ENCODE results near the gene MFAP3.
A peak's percentile ranks its signal among the peaks of the same experiment; 100 is the strongest.
"Not testable (repeated sequence)": the region's sequence is repeated elsewhere in the genome, so short reads cannot be mapped to it uniquely, and the experiment has no call there.

The MFAP3 gene

DNA sequence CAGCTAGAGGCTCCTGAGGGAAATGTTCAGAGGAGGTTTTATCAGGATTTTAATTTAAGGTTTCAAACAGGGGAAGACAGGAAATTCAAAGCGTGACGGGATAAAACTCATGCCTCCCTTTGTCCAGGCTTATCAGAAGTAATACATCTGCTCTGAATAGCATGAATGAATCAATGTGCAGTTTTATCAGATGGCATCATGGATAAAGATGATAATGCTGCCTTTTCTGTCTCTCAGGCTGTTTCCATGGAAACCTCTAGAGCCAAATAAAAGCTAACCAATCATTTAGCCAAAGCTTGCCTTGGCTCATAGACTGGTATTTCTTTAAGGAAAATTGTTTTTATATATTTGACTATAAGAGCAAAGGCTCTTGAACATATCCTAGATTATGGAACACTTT lies 16.4 kb downstream of the MFAP3 start:
- no peak for DNase-seq

DNA sequence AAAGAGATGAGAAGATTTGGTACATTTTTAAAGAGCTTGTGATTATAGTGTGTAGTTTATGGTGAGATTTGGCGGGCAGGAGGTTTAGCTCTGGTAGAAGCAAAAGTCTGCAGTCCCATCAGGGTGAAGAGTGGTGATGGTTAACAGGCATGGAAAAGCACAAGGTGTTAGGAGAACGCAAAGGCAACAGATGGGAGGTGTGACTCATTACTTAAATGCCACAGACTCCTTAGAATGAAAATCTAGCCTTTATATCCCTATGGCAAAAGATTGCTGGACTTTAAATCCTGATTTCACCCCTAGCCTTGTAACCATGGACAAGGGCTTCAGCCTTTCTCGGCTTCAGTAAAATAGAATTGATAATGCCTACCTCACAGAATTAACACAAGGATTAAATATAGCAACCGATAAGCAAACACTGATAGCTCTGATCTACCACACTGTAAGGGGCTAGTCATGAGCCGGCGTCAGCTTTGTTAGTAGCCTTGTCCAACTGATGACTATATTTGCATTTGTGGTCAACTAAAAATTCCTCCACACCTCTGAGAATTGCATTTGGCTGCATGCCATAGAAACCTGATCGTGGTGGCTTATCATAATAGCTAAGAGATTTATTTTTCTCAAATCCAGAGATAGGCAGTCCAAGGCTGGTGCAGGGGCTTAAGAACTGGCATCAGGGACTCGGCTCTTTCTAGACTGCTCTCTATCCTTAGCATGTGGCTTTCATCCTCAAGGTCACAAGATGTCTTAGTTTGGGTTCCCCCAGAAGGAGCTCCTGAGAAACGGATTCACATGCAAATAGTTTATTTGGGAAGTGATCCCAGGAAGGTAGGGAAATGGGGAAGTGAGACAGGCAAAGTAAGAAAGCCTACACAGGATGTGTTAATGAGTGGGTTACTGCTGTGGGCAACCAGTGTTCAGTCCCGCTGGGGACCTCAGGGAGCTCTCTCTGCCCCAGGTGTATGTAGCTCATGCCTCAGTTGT lies 19.6 kb downstream of the MFAP3 start:
- no peak for DNase-seq

DNA sequence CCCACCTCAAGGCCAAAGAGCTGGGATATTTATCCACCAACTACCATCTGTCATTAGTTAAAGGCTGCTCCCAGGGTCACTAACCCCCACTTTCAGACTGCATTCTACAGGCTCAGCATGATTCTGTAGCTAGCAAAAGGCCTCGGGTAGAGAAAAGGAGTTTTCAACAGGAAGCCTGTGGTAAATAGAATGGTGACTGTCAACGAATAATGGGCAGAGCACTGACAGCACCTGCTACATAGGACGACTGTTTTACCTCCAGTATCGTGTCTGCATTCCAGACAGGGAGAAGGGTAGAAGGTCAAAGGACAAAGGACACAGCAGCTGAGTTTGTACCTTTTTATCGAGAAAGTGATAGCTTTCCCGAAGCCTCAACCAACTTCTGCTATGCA lies 20.3 kb downstream of the MFAP3 start:
- DNase-seq = no peak

DNA sequence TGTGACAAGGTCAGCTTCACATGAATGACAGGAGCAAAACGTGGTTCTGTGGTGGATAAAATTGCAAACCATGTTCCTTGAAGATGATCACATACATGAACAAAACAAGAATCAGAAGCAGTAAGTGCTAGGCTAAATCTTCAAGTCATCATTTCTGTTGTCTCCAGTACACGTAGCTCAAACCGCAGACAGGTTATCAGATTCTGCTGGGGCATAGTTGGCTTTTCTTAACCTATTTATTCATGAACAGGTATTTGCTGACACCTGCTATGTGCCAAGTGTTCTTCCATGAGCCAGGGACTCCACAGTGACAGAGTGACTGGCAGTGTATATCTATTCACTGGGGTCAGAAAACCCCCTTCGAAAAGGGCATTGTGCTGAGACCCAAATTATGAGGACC lies 20.8 kb downstream of the MFAP3 start:
- no peak for DNase-seq

DNA sequence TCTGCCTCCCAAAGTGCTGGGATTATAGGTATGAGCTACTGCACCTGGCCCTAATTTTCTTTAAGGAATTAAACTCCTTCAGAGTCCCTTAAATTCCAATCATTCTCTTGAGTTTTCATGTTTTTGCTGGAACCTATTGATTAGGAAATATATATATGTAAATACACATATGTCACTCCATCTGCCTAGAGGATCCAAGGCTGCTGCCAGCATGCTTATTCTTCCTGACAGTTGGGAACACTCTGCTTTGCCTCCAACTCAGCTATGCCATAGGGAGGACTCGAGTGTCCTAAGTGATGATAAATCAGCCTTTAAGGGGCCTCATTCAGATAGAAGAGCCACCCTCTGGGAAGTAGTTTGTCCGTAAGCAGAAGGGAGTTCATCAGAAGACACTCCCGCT lies 21.8 kb downstream of the MFAP3 start:
- no peak for DNase-seq

DNA sequence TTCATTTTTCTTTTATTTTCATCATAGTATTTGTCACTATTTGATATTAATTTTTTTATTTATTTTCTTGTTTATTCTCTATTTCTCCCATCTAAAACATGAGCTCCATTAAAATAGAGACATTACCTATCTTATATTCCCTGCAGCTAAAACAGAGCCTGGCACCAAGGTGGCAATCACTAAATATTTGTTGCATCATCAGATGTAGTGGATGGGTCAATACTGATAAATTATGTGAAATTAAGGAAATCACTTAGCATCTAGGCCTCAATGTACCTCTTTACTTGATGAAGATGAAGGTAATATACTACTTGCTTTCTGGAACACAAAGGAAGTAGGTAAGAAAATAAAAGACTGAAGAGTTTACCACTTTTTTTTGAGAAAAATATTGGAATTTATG lies 24.6 kb downstream of the MFAP3 start:
- no peak for DNase-seq

DNA sequence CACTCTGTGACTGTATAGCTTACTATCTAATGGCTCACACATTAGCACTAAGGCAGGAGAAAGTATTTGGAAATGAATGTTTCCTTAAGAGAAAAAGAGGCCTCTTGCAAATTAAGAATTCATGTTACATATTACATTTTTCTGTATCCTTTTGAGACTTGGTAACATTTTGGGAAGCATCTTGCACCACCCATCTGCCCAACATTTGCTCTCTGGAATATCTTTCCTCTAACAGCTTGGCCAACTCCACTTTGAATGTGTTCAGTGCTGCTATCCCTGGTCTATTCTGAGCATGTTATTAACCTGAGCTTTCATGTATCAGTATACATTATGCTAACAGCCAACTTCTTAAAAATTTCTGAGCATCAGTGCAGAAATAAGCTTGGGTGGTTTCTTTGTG lies 27.2 kb downstream of the MFAP3 start:
- no peak for DNase-seq

DNA sequence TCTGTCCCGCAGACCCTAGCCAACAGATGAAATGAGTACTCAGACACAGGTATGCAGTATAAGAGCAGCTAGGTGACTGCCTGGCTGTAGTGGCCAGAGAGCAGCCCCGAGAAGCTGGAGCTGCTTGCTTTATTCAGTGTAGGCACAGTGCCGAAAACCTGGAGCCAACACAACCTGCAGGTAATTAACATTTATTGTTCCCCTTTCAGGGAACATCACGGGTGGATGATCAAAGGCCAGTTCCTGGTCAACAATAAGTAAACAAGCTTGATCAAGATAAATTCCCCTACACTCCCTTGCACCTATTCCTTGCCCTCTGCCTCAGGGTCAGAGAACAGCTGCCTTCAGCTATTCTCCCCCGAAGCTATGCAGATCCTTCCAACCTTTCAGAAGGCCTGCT lies 31.1 kb downstream of the MFAP3 start:
- DNase-seq = not testable (repeated sequence)

DNA sequence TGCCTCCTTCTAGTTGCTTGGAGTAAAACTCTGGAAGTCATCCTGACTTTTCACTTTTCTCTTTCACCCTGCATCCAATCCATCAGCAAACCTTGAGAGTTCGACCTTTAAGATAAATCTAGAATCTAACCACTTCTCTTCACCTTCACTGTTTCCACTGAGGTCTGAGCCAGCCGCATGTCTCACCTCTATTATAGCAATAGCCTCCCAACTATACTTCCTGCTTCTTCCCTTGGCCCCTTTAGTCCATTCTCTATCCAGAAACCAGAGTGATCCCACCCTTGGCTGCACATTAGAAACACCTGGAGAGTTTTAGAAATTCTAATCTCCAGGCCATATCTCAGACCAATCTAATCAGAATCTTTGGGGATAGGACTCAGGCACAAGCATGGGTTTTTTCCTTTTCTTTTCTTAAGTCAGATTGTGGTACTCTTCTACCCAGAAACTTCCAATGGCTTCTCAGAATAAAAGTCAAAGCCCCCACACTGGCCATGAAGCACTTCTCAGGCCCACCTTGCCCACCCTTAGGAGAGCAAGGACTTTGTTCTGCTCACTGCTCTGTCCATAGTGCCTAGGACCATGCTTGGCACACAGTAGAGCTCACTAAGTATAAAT lies 33.1 kb downstream of the MFAP3 start:
- DNase-seq = no peak

DNA sequence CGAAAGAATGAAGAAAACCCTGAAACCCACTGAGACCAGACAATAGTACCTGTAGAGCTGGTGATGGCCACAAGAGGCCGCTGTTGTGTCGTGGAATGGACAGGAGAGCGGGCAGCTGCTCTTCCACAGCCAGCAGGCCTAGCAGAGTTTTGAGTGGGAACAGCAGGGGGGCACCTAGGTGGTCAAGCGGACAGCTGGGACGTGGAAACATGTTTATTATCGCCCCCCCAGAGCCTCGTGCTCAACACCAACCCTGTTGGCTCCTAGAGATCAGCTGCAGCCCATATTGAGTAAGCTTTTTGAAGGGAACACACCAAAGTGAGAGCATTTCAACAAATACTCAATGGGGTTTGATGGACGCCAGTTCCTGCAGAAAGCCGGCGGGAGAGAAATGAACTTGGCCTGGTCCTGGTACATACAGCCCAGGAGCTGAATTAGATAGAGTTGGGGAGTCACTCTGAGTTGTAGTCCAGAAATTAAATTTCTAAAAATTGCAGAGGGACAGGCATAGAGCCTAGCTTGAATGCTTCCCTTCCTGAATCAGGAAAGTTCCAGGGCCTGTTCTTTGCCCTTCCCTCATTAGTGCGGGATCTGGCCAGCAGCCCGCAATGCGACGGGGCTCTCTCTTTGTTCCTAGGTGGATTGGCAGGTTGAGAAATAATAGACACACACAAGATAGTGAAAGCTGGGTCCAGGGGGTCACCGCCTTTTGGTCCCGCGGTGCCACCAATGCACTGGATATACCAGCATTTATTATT lies 33.8 kb downstream of the MFAP3 start:
- DNase-seq = peak; percentile 62 to 73 (median 70)

DNA sequence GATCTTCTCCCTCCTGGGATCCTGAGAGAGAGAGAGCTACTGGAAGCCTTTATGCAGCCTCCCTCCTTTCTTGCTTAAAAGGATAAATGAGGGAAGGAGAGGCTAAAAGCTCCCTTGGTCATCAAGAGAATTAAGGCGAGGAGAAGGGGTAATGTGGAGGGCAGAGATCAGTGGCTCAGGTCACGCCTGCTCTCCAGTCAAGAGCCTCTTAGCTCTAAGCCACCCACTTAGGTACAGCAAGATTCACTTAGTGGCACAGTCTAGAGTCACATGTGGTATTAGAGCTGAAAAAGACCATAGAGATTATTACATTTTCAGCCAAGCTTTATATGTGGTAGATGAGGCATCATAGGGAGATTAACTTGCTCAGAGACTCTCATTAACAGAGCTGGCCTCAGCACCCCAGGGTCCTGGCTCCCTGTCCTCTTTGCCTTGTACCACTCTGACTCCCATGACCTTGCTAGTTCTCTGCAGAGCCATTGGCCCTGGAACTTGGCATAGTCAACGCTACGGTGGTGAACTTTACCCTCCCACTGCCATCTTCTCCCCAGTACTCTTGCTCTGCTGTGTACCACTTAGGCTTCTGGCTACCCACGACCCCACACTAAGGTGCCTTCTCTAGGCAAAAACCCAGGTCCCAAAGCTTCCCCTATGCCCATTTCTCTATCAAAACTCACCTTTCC lies 37.6 kb downstream of the MFAP3 start:
- DNase-seq = no peak

DNA sequence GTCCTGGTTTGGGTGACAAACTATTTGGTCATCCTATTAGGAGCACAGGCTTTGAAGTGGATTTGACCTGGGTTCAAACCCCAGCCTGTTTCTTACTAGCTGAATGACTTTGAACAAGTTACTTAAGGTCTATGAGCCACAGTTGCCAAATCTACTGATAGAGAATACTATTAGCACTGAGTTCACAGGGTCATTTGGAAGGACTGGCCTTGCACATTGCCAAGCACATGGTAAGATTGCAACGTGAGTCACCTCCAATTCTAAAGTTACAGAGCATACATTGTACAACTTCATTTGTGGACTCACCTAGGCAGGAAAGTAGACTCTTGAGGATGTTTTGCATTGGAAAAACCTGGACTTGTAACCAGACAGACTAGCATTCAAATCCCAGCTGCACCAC lies 38.9 kb downstream of the MFAP3 start:
- no peak for DNase-seq

DNA sequence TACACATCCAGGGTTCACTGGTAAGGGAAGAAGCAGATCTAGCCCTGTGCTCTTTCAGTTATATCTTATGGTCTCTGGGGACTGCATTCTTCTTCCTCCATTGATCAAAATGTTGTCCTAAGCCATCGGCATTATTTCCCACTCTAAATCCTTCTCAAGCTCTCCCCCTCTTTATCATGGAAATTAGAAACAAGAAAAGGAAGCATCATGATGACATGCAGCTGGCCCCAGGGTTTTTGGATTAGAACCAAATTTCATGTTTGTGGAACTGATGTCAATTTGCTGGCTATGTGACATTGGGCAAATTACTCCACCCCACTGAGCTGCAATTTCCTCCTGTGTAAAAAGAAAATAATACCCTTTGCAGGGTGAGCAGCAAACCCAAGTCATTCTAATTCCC lies 39.5 kb downstream of the MFAP3 start:
- DNase-seq = no peak

DNA sequence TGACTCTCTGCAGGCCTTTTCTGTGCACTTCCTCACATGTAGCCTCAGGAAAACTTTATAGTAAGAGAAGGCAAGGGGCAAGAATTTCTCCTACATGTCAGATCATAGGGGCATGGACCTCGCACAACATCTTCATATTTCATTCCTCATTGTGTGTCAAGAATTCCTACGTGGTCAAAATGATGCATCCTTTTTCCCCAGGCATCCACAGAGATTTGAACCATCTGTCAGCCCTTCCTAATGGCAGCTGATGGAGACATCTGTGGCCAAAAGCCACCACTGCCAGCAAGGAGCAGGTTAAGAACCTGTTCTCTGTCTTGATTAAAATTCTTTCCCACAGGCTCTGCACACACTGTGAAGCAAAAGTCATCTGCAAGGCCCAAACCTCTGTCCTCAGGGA lies 42.5 kb downstream of the MFAP3 start:
- DNase-seq = no peak

DNA sequence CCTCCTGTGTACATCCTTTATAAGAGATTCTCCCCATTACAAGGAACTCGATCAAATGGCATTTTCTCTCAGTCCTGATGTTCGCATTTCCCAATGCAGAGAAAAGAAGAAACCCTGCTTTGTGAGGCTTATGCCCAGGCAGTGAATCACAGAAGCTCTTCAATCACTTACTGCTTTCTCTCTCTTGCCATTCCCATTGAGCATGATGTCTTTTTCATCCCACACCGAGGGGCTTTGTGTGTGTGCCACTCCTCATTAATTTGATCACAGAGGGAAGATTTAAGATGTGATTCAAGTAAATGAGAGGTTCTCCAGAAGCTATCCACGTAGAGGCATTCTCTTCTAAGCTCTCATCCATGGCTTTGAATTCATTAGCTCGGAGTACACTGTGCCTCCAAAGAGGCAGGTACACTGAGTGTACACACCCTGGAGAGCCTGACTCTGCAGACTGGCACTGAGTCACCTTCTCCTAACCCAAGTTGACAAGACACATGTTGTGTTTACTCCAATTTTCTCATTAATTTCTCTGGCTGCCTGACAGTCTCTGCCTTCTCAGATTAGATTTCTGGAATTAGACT lies 45.4 kb downstream of the MFAP3 start:
- DNase-seq = no peak

DNA sequence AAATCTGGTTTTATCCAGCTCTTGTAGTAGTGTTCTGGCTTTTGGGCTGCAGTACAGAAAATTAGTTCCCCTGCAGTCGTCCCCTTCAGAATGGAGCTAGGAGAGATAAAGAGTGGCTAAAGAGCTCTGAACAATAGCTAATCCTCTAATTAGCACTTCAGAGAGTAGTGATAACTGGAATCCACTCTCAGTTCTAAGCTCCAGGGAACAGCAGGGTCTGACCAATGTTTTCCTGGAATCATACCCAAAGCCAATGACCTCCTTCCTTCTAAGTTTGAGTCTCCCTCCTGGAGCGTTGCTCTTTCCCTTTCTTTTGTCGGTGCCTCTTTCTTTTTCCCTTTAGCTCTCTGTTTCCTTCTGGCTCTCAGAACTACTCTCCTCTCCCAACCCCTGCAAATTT lies 47.4 kb downstream of the MFAP3 start:
- DNase-seq = no peak

DNA sequence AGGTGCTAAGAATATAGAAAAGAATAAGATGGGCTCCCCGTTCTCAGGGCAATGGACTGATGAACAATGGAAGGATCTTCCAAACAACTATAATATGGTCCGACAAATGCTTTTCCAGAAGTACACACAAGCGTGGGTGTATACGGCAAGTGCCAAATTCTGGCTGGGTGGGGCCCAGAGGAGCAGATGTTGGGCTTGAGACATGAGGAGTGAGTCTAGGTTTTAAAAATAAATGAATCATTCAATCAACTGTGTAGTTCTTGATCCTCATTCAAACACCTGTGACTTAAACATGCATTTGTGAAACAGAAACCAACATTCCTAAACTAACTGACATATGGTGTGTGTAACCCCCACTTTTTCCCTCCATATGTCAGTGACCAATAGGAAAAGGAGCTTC lies 47.9 kb downstream of the MFAP3 start:
- no peak for DNase-seq

DNA sequence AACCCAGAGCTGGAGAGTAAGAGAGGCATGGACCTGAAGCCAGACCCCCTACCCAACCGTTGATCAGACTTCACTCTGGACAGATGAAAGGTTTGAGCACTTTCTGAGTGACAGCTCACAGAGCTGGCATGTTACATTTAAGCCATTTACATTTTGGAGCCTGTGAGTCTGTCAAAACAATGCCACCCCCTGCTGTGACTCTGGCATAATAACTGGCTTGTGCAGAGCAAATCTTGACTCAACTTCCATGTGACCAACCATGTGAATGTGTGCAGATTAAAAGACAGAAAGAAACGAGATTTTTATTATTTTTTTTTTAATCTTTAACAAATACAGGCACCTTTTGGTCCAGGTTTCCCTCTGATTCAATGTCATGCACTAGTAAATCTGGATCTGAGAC lies 48.5 kb downstream of the MFAP3 start:
- DNase-seq = no peak

DNA sequence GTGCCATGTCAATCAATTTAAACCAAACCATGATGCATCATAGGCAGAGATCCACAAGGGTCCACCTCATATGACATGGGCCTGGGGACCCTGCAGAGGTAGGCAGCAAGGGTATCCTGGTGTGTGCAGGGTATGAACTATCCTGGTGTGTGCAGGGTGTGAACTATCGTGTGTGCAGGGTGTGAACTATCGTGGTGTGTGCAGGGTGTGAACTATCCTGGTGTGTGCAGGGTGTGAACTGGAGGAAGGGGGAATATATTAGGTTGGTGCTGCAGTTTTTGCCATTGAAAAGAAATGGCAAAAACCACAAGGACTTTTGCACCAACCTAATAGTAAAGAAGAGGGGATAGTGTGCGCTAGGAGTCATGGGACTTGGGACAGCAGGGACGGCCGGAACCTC lies 50.0 kb downstream of the MFAP3 start:
- DNase-seq = no peak

DNA sequence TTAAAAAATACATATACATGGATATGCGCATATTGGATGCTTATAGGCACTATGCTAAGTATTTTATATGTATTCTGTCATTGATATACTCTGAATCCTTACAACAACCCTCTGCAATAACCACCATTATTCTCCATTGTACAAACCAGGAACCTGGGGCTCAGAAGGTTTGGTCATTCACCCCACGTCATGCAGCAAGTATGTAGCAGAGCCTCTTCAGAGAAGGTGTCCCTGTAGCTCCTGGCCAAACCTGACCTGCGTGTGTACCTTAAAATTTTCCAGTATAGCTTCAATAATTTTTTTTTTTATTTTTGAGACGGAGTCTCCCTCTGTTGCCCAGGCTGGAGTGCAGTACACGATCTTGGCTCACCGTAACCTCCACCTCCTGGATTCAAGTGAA lies 51.9 kb downstream of the MFAP3 start:
- DNase-seq = no peak

DNA sequence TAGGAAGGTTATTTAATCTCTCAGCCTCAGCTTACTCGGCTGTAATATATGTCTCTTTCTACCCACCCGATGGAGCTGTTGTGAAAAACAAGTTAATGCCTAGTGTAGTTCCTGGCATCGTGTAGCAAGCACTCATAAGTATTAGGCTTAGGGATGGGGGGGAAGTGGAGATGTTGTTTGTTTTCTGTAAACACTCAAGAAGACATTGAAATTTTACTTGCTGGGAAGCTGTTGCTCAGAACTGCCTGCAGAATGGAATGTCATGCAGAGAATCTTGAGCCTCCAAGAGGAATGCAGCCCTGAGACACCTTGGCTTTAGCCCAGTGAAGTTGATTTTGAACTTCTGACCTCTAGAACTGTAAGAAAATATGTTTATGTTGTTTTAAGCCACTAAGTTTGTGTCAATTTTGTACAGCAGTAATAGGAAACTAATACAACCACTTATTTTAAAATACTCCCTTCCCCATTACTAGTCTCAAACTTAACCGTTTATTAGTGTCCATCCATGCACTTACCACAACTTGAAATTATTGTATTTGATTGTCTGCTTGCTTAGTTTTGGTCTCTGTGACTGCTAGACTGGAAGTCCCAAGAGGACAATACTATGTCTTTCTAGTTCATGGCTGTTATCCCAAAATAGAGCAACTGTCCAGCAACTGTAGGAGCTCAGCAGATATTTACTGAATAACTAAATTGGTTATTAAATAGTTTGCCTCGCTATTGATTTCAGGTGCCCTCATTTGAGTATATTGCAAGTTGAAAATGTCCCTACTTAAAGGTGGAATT lies 53.8 kb downstream of the MFAP3 start:
- DNase-seq = no peak

DNA sequence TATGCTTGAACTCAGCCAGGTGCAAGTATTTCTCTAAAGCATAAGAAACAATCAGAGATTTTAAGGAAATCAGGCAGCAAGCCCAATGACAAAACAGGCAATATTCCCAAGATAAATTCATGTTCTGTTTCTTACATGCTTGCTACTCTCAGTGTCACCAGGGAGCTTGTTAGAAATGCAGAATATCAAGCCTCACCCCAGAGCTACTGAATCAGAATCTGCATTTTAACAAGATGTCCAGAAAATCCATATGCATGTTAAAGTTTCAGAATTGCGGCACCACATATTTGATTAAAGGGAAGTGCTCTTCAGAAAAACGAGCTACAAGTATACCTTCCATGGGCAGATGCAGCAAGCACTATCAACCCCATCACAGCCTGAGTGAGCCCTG lies 54.4 kb downstream of the MFAP3 start:
- no peak for DNase-seq

Data from activated naive CD4-positive, alpha-beta T cell (primary cell).